IPS-NIHi7 (cell line): ENCODE results near the gene SPAG6.
A peak's percentile ranks its signal among the peaks of the same experiment; 100 is the strongest.
"Not testable (repeated sequence)": the region's sequence is repeated elsewhere in the genome, so short reads cannot be mapped to it uniquely, and the experiment has no call there.

Experiments
- DNase-seq: peaks from one replicate; pipeline ENCODE4 v3.0.0; 2012; ENCODE audit warnings: mixed read lengths; ENCODE audit errors: extremely low spot score

Gene SPAG6

GRCh38 chr10:22370320-22370719 lies 25.0 kb downstream of the SPAG6 start:
- no peak for DNase-seq

- no peak for DNase-seq
Measured at GRCh38 chr10:22372298-22372697, 27.0 kb downstream of the SPAG6 start.

GRCh38 chr10:22372917-22373316 lies 27.6 kb downstream of the SPAG6 start:
- DNase-seq, result no peak

GRCh38 chr10:22374489-22375126 lies 29.3 kb downstream of the SPAG6 start:
- no peak for DNase-seq

- no peak for DNase-seq
Measured at GRCh38 chr10:22379059-22379458, 33.8 kb downstream of the SPAG6 start.

GRCh38 chr10:22381262-22381661 lies 36.0 kb downstream of the SPAG6 start:
- DNase-seq, result no peak

GRCh38 chr10:22386503-22386902 lies 41.2 kb downstream of the SPAG6 start:
- no peak for DNase-seq

GRCh38 chr10:22389856-22390589 lies 44.7 kb downstream of the SPAG6 start:
- no peak for DNase-seq

GRCh38 chr10:22391600-22391999 lies 46.3 kb downstream of the SPAG6 start:
- no peak for DNase-seq

GRCh38 chr10:22396195-22396594 lies 50.9 kb downstream of the SPAG6 start:
- DNase-seq, result not testable (repeated sequence)

- not testable (repeated sequence) for DNase-seq
Measured at GRCh38 chr10:22406916-22407315, 61.6 kb downstream of the SPAG6 start.

- DNase-seq, result no peak
Measured at GRCh38 chr10:22410394-22410793, 65.1 kb downstream of the SPAG6 start.

GRCh38 chr10:22410846-22411245 lies 65.5 kb downstream of the SPAG6 start:
- no peak for DNase-seq

- DNase-seq, result no peak
Measured at GRCh38 chr10:22414146-22414545, 68.8 kb downstream of the SPAG6 start.

GRCh38 chr10:22415072-22415471 lies 69.8 kb downstream of the SPAG6 start:
- DNase-seq, result no peak

GRCh38 chr10:22417736-22418268 lies 72.5 kb downstream of the SPAG6 start:
- DNase-seq, result no peak

GRCh38 chr10:22420787-22421517 lies 75.7 kb downstream of the SPAG6 start:
- DNase-seq, result no peak

GRCh38 chr10:22426653-22427052 lies 81.4 kb downstream of the SPAG6 start:
- DNase-seq, result no peak

- DNase-seq, result peak; percentile 50
Measured at GRCh38 chr10:22427101-22427500, 81.8 kb downstream of the SPAG6 start.

- DNase-seq, result no peak
Measured at GRCh38 chr10:22427890-22428571, 82.7 kb downstream of the SPAG6 start.

- no peak for DNase-seq
Measured at GRCh38 chr10:22429146-22429545, 83.8 kb downstream of the SPAG6 start.

GRCh38 chr10:22429981-22430421 lies 84.7 kb downstream of the SPAG6 start:
- peak; percentile 18 for DNase-seq
